HG03521 (cell line): Measurements from ENCODE around the gene ITGB1.

Experiments
- ATAC-seq: cut with Tn5 transposase; IDR thresholded peaks from one replicate; pipeline ENCODE4 v1.9.1; 2021; ENCODE audit warnings: mild to moderate bottlenecking, moderate library complexity; ENCODE audit not compliant: unreplicated experiment

The ITGB1 gene

GRCh38 chr10:32893434-32893833 lies 64.6 kb downstream of the ITGB1 start:
- no peak for ATAC-seq

DNA sequence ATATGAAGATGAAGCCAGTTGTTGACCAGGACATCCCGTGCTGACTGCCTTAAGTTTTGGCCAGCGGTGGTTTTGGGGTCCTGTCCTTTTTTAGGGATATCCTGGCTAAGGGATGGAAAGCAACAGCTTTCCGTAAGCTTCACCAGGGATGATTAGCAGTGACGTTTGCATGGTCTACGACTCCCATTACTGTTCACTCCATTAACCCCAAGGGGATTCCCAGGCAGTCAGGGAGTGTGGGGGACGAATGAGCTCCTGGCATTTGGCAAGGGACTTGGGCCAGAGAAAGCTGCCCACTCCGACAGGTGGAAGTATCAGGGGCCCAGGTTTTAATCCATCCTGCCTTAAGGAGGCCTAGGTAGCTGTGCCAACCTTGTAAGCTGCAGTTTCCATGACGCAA lies 66.8 kb downstream of the ITGB1 start:
- ATAC-seq = no peak

- ATAC-seq = no peak
Measured at GRCh38 chr10:32890444-32890843, 67.6 kb downstream of the ITGB1 start.

DNA sequence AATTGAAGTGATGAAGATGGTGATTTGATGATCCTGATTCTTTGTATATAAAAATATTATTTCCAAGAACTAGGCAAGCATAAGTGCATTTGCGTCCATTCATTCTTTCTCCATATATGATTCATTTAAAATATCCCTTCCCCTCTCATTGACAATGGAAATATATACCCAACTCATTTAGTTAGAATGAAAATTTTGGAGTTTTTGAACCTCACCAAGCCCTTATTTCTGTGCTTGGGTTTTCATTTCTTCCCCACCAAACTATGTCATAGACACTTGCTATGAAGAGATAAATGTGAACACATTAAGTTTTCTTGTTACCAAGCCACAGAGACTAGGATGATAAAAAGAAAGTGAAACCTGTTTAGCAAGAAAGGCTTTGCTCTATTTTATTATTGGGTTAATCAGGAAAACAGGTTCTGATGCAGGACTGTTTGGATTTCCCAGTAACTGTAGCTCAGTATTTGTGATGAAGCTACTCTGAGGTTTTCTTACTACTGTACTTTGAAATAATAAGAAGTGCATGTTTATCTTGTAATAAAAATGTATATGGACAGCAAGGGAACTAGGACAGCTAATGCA lies 68.3 kb downstream of the ITGB1 start:
- no peak for ATAC-seq

- ATAC-seq = no peak
Measured at GRCh38 chr10:32888161-32888927, 69.7 kb downstream of the ITGB1 start.

DNA sequence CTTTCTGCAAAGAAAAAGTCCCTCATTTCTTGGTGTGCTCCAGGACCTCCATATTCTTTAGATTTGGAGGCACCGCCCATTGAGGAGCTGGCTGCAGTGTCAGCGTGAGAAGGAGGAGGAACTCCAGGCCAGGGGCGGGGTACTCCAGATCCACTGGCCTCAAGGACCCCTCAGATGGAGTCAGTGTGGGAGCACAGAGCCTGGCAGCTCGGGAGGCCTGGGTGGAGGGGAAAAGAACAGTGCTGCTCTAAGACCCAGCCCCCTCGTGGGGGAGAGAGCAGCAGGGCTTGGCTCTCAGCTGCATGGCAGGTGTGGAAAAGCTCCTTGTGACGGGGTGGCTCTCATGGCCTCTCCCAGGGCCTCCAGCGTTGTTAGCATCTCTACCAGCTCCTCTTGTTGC lies 70.5 kb downstream of the ITGB1 start:
- no peak for ATAC-seq

GRCh38 chr10:32882076-32882475 lies 76.0 kb downstream of the ITGB1 start:
- ATAC-seq = no peak

DNA sequence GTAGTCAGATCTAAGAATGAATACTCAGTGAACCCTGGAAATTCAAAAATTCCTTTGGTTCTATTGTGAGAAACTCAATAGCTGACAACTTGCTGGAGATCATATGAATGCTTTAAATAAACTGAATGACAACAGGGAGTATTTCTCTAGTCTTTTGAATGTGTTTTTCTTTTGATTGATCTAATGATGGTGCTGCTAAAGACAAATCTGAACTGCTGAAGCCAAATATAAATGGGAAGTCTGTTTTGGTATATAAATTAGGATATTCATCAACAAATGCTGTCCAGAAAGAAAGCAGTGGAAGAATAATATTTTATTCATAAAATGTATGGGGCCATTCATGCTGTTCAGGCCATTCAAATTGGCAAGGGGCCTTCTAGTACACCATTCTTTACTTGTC lies 79.4 kb downstream of the ITGB1 start:
- ATAC-seq = no peak

- ATAC-seq = no peak
Measured at GRCh38 chr10:32877915-32878314, 80.1 kb downstream of the ITGB1 start.

- ATAC-seq = no peak
Measured at GRCh38 chr10:32865170-32865569, 92.9 kb downstream of the ITGB1 start.

- ATAC-seq = no peak
Measured at GRCh38 chr10:32854435-32854834, 103.6 kb downstream of the ITGB1 start.

- ATAC-seq = no peak
Measured at GRCh38 chr10:32851301-32851700, 106.7 kb downstream of the ITGB1 start.
